Astrocyte (in vitro differentiated cells and primary cell): ENCODE results near the gene RFTN1. TPM values are rescaled to one million over a fixed set of nuclear protein-coding genes. Genes with fewer than 3 reads are reported as not detected.

ENCODE experiments used
- DNase-seq: peaks from one replicate; pipeline ENCODE4 v3.0.0-alpha.2; 2010; ENCODE audit warnings: low read depth
- FAIRE-seq: peaks from 2 replicates; lab custom pipeline; 2011; peaks lifted over from hg19 to GRCh38; lab: Jason Lieb, UNC
- H2AFZ ChIP-seq: 2 replicates; pipeline ENCODE4 v1.6.0; 2012; ENCODE audit warnings: low read depth, low read length, inconsistent platforms
- H3K27ac ChIP-seq: 2 replicates; pipeline ENCODE4 v1.5.1; 2011; ENCODE audit warnings: low read depth, low read length, inconsistent platforms
- H3K27me3 ChIP-seq: 2 replicates; pipeline ENCODE4 v1.6.0; 2011; ENCODE audit warnings: low read length, inconsistent platforms; ENCODE audit not compliant: insufficient read depth
- H3K36me3 ChIP-seq: 2 replicates; pipeline ENCODE4 v1.5.1; 2011; ENCODE audit warnings: low read length, inconsistent platforms; ENCODE audit not compliant: insufficient read depth
- H3K4me1 ChIP-seq: 2 replicates; pipeline ENCODE4 v1.5.1; 2011; ENCODE audit warnings: low read length, inconsistent platforms; ENCODE audit not compliant: insufficient read depth
- H3K4me2 ChIP-seq: 2 replicates; pipeline ENCODE4 v1.6.0; 2012; ENCODE audit warnings: low read length, inconsistent platforms
- H3K4me3 ChIP-seq: 2 replicates; pipeline ENCODE4 v1.5.1; 2011; ENCODE audit warnings: low read depth, mild to moderate bottlenecking, low read length, inconsistent platforms; ENCODE audit not compliant: insufficient read depth
- H3K79me2 ChIP-seq: 2 replicates; pipeline ENCODE4 v1.6.0; 2012; ENCODE audit warnings: mild to moderate bottlenecking, low read length, inconsistent platforms; ENCODE audit not compliant: insufficient read depth
- H3K9ac ChIP-seq: 2 replicates; pipeline ENCODE4 v1.6.0; 2012; ENCODE audit warnings: mild to moderate bottlenecking, low read length, inconsistent platforms
- H3K9me3 ChIP-seq: 2 replicates; pipeline ENCODE4 v1.5.1; 2012; ENCODE audit warnings: low read depth, mild to moderate bottlenecking, low read length, inconsistent platforms; ENCODE audit not compliant: insufficient read depth
- H4K20me1 ChIP-seq: 2 replicates; pipeline ENCODE4 v1.6.0; 2012; ENCODE audit warnings: low read length, inconsistent platforms; ENCODE audit not compliant: insufficient read depth
- H3K27ac Mint-ChIP-seq: one replicate; pipeline ENCODE4 v1.8.0; 2021; ENCODE audit warnings: mild to moderate bottlenecking, mixed read lengths; ENCODE audit not compliant: unreplicated experiment
- H3K27me3 Mint-ChIP-seq: one replicate; pipeline ENCODE4 v1.8.0; 2021; ENCODE audit warnings: low read depth, mixed read lengths; ENCODE audit not compliant: unreplicated experiment
- H3K36me3 Mint-ChIP-seq: one replicate; pipeline ENCODE4 v1.8.0; 2021; ENCODE audit warnings: low read depth, mixed read lengths; ENCODE audit not compliant: unreplicated experiment
- H3K4me1 Mint-ChIP-seq: one replicate; pipeline ENCODE4 v1.8.0; 2021; ENCODE audit warnings: low read depth, mixed read lengths; ENCODE audit not compliant: unreplicated experiment
- H3K4me3 Mint-ChIP-seq: one replicate; pipeline ENCODE4 v1.8.0; 2021; ENCODE audit warnings: mild to moderate bottlenecking, moderate library complexity, mixed read lengths; ENCODE audit not compliant: unreplicated experiment
- H3K9me3 Mint-ChIP-seq: one replicate; pipeline ENCODE4 v1.8.0; 2021; ENCODE audit warnings: mild to moderate bottlenecking, mixed read lengths; ENCODE audit not compliant: unreplicated experiment
- CTCF ChIP-seq: IDR thresholded peaks from 2 replicates; pipeline ENCODE4 v1.5.1; 2011; ENCODE audit warnings: low read depth, mild to moderate bottlenecking, inconsistent platforms, low read length, moderate library complexity; ENCODE audit not compliant: insufficient read depth
- EZH2 ChIP-seq: IDR thresholded peaks from 2 replicates; pipeline ENCODE4 v1.6.1; 2012; ENCODE audit warnings: mild to moderate bottlenecking, low read length, inconsistent platforms; ENCODE audit not compliant: insufficient read depth
- total RNA-seq: library from RNA; stranded (reverse); gene quantifications from 2 replicates; pipeline ENCODE4 v1.2.1, GENCODE V29; 2021

The RFTN1 gene
- total RNA-seq, 1 donor from 2014 or later: 49.5 TPM

GRCh38 chr3:16328124-16328523 is 185.4 kb downstream of the RFTN1 start:
- DNase-seq: no peak
- Histone ChIP-seq H3K9me3 (no peaks in the 10 kb centered on the region), H3K36me3 (no peaks in the 10 kb centered on the region), H3K4me3 (no peak overlapping the region), H3K27me3 (no peaks in the 10 kb centered on the region), H3K4me1 (no peaks in the 10 kb centered on the region), H4K20me1 (peaks cover 20% of the 10 kb centered on the region), H3K4me2 (no peak overlapping the region), H3K27ac (no peak overlapping the region), H3K9ac (no peak overlapping the region), H2AFZ (no peak overlapping the region), H3K79me2 (peaks cover 4% of the 10 kb centered on the region)
- Mint-ChIP-seq H3K36me3 (peaks cover 32% of the 10 kb centered on the region), H3K27me3 (no peaks in the 10 kb centered on the region), H3K27ac (no peak overlapping the region), H3K9me3 (peaks cover 6% of the 10 kb centered on the region), H3K4me3 (no peak overlapping the region), H3K4me1 (peaks cover 16% of the 10 kb centered on the region)
- TF ChIP-seq CTCF (no peak), EZH2 (no peak)
- no peak for FAIRE-seq

- no peak overlapping the region for H3K4me2 ChIP-seq
- peaks cover 4% of the 10 kb centered on the region for H3K9me3 Mint-ChIP-seq
Observed at GRCh38 chr3:16326724-16327349, 186.7 kb downstream of the RFTN1 start.

More at GRCh38 chr3:16326724-16327349, 186.7 kb downstream of the RFTN1 start:
- no peaks in the 10 kb centered on the region for H3K9me3 ChIP-seq
- Mint-ChIP-seq H3K4me1 (peaks cover 5% of the 10 kb centered on the region), H3K4me3 (no peak overlapping the region), H3K27ac (no peak overlapping the region), H3K36me3 (peaks cover 29% of the 10 kb centered on the region), H3K27me3 (no peaks in the 10 kb centered on the region)
- no peaks in the 10 kb centered on the region for H3K4me1 ChIP-seq
- H3K9ac ChIP-seq: no peak overlapping the region
- no peaks in the 10 kb centered on the region for H3K27me3 ChIP-seq
- H3K27ac ChIP-seq: no peak overlapping the region
- no peak for TF ChIP-seq EZH2
- TF ChIP-seq CTCF: no peak
- peaks cover 4% of the 10 kb centered on the region for H3K36me3 ChIP-seq
- H2AFZ ChIP-seq: no peak overlapping the region
- no peak for FAIRE-seq
- H3K4me3 ChIP-seq: no peak overlapping the region
- peaks cover 4% of the 10 kb centered on the region for H3K79me2 ChIP-seq
- H4K20me1 ChIP-seq: peaks cover 20% of the 10 kb centered on the region
- no peak for DNase-seq
